Fibroblast of pulmonary artery (primary cell): ENCODE results near the gene B4GALT3.

Experiments
- DNase-seq: peaks from one replicate; pipeline ENCODE4 v3.0.0-alpha.2; 2010; ENCODE audit warnings: low read depth
- H3K4me3 ChIP-seq: replicated peaks from 2 replicates; pipeline ENCODE4 v1.5.1; 2011; ENCODE audit warnings: low read depth, mild to moderate bottlenecking, control low read depth, low read length, moderate library complexity
- CTCF ChIP-seq: IDR thresholded peaks from 2 replicates; pipeline ENCODE4 v1.5.1; 2011; ENCODE audit warnings: mild to moderate bottlenecking, control low read depth, low read length, inconsistent platforms; ENCODE audit errors: missing control alignments

The B4GALT3 gene

GRCh38 chr1:161223805-161224694, 46.7 kb upstream of the B4GALT3 start:
- DNase-seq, result no peak
- TF ChIP-seq CTCF, result no peak
- no peak overlapping the region for H3K4me3 ChIP-seq

GRCh38 chr1:161222175-161223019, 45.1 kb upstream of the B4GALT3 start:
- H3K4me3 ChIP-seq, result no peak overlapping the region
- TF ChIP-seq CTCF, result no peak
- DNase-seq, result no peak

- no peak overlapping the region for H3K4me3 ChIP-seq
- TF ChIP-seq CTCF, result no peak
- DNase-seq, result no peak
Observed at GRCh38 chr1:161220002-161220401, 42.7 kb upstream of the B4GALT3 start.

- no peak for DNase-seq
- H3K4me3 ChIP-seq, result no peak overlapping the region
- no peak for TF ChIP-seq CTCF
Observed at GRCh38 chr1:161219078-161219892, 42.0 kb upstream of the B4GALT3 start.

- no peak for DNase-seq
- no peak overlapping the region for H3K4me3 ChIP-seq
- TF ChIP-seq CTCF, result no peak
Observed at GRCh38 chr1:161218301-161219077, 41.2 kb upstream of the B4GALT3 start.

- no peak for TF ChIP-seq CTCF
- no peak overlapping the region for H3K4me3 ChIP-seq
Observed at GRCh38 chr1:161217831-161218230, 40.5 kb upstream of the B4GALT3 start.

More at GRCh38 chr1:161217831-161218230, 40.5 kb upstream of the B4GALT3 start:
- DNase-seq, result no peak
